HG03159 (cell line): ENCODE data around the gene NMRK2.
"Not testable (repeated sequence)": the region's sequence is repeated elsewhere in the genome, so short reads cannot be mapped to it uniquely, and the experiment has no call there.

ENCODE experiments used
- ATAC-seq: cut with Tn5 transposase; IDR thresholded peaks from one replicate; pipeline ENCODE4 v1.9.1; 2021; ENCODE audit warnings: mild to moderate bottlenecking, moderate library complexity; ENCODE audit not compliant: unreplicated experiment

Gene NMRK2

DNA sequence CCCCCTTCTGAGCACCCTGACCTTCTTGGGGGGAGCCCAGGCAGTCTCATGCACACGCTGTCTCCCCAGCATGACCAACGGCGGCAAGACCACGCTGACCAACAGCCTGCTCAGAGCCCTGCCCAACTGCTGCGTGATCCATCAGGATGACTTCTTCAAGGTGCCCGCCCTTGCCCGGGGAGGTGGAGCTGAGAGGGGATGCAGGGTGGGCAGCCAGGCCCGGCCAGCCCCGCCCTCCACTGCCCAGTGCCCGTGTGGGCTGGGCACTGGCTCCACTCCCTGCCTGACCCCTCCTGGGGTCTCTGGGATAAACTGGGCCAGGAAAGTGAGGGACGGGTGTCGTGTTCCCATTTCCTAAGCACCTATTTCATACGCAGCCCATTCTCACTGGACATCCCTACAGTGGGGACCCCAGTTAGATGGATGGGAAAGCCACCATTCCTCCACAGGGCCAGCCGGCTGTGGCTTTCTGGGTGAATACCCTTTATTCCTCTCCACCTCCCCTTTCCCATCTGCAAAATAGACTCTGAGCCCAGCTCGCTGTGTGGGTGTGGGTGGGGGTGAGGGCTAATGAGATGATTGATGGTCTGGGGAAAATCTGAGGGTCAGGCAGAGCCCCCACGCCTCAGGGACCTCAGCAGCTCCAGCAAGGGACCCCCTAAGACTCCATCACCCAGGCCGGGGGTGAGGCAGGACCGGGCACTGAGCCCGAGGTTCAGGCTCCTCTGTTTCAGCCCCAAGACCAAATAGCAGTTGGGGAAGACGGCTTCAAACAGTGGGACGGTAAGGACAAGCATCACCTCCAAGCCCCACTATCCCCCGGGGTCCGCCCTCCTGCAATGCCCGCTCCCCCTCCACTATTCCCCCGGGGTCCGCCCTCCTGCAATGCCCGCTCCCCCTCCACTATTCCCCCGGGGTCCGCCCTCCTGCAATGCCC lies 3.9 kb downstream of the NMRK2 start:
- ATAC-seq, result no peak

DNA sequence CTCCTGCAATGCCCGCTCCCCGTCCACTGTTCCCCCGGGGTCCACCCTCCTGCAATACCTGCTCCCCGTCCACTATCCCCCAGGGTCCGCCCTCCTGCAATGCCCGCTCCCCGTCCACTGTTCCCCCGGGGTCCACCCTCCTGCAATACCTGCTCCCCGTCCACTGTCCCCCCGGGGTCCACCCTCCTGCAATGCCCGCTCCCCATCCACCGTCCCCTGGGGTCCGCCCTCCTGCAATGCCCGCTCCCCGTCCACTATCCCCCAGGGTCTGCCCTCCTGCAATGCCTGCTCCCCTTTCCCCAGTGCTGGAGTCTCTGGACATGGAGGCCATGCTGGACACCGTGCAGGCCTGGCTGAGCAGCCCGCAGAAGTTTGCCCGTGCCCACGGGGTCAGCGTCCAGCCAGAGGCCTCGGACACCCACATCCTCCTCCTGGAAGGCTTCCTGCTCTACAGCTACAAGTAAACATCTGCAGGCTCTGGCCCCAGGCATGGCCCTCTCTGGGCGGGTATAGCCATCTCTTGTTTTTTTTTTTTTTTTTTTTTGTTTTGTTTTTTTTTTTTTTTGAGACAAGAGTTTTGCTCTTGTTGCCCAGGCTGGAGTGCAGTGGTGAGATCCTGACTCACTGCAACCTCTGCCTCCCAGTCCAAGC lies 5.6 kb downstream of the NMRK2 start:
- ATAC-seq, result not testable (repeated sequence)

DNA sequence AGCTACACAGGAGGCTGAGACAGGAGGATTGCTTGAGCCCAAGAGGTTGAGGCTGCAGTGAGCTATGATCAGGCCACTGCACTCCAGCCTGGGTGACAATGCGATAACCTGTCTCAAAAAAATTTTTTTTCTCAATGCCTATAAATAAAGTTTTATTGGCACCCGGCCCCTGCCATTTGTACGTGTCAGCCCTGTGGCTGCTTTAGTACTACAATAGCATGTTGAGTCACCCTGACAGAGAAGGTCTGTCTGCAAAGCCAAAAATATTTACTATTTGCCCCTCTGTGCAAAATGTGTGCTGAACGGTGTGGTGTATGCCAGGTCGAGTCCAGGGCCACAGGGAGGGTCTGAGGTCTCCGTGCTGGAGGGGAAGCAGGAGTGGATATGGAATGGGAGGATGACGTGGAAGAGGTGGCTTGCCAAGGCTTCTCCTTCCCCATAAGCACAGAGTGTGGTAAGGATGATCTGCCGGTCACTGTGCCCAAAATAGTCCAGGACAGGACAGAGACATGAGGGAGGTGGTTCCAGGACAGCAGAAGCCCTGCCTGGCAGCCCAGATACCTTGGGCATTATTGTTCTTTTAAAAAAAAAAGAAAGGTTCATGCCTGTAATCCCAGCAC lies 10.0 kb downstream of the NMRK2 start:
- no peak for ATAC-seq

DNA sequence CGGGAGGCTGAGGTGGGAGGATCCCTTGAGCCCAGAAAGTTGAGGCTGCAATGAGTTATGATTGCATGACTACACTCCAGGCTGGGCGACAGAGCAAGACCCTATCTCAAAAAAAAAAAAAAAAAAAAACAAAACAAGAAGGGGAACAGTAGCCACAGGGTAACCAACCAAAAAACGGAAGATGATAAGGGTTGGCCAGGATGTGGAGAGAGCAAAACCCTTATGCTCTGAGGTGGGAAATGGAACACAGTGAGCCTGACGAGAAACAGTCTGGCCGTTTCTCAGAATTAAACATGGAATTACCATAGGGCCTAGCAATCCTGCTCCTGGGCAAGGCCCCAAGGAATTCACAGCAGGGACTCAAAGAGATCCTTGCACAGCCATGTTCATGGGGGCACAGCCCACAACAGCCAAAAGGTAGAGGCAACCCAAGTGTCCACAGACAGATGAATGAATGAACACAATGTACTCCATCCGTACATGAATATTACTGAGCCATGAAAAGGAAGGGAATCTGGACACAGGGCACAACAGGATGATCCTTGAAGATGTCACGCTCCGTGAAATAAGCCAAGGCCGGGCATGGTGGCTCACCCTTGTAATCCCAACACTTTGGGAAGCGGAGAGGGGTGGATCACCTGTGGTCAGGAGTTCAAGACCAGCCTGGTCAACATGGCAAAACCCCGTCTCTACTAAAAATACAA lies 11.3 kb downstream of the NMRK2 start:
- no peak for ATAC-seq

DNA sequence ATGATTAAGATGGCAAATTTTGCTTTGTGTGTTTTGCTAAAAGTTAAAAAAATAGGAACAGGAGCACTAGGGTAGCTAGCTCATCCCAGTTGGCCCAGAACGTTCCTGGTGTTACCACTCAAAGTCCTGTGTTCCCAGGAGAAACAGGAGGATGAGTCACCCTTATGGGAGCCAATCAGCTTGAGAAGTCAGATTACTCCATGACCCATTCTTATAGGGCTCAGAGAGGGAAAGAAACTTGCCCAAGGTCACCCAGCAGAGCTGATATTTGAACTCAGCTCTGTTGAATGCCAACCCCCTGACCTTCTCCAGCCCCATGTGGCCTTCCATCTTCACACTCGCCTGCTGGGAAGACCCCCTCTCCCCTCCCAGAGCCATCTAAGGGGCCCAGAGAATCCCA lies 13.0 kb downstream of the NMRK2 start:
- ATAC-seq, result no peak

DNA sequence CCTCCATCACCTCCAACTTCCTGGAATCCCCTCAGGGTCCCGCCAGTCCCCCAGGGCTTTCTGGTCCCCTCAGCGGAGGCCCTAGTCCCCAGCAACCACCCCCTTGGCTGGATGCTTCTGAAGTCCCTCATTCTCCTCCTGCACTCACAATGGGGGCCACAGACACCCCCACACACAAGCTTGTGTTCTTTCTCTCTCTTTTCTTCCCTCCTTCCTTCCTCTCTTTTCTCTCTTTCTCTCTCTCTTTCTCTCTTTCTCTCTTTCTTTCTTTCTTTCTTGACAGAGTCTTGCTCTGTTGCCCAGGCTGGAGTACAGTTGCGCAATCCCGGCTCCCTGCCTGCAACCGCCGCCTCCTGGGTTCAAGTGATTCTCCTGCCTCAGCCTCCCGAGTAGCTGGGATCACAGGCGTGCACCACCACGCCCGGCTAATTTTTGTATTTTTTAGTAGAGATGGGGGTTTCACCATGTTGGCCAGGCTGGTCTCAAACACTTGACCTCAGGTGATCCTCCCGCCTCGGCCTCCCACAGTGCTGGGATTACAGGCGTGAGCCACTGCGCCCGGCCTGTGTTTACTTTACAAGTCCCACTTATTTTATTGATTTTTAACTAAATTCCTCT lies 14.6 kb downstream of the NMRK2 start:
- ATAC-seq, result not testable (repeated sequence)

DNA sequence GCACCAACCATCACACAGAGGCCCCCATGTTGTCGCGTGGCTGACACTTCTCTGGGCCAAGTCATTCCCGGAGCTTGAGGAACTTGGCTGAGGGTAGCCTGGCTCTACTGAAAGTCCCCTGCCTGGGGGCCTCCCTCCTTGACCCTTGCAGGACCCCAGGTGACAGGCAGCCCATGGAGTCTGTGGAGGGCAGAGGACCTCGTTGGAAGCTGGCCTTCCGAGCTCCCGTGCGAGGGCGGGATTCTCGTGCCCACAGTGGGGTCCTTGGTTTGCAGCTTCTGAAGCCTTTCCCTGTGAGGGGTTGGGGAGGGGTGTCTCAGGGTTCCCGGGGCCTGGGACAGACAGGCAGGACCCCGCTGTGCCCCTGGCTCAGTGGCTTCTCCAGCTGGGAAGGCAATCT lies 16.4 kb downstream of the NMRK2 start:
- ATAC-seq, result no peak

DNA sequence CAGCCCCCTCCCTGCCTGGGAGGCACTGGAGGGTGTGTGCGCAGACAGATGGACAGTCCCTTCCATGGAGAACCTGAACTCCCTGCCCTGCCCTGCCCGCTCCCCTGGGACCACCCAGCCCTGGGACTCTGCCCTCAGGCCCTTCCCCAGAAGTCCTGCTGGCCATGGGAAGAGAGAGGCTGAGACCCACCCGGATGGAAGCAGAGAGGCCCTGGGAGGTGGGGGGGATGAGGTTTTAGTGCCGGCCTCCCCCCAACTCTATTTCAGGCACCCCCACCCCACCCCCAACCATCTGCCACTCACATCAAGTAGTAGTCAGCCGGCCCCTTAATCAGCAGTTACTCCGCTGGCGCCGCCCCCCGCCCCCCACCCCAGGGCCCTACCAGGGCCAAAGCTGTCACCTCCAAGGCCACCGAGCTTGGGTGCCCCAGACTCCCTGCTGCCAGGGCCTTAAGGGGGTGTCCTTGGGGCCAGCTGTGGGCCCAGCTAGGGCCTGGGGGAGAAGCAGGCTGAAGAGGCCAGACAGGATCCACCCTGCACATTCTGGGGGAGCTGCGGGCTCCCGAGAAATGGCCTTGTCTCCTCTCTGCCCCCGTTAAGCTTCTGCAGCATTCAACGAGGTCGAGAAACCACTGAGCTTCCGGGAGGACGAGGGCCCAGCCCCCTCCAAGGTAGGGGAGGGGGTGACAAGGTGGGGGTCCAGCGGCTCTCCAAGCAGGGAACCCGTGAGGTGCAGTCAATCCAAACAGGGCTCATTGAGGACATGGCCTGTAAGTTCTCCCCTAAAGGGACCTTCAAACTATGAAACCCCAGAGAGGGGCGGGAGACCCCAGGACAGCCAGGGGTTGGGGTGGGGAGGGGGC lies 17.4 kb downstream of the NMRK2 start:
- ATAC-seq, result no peak

DNA sequence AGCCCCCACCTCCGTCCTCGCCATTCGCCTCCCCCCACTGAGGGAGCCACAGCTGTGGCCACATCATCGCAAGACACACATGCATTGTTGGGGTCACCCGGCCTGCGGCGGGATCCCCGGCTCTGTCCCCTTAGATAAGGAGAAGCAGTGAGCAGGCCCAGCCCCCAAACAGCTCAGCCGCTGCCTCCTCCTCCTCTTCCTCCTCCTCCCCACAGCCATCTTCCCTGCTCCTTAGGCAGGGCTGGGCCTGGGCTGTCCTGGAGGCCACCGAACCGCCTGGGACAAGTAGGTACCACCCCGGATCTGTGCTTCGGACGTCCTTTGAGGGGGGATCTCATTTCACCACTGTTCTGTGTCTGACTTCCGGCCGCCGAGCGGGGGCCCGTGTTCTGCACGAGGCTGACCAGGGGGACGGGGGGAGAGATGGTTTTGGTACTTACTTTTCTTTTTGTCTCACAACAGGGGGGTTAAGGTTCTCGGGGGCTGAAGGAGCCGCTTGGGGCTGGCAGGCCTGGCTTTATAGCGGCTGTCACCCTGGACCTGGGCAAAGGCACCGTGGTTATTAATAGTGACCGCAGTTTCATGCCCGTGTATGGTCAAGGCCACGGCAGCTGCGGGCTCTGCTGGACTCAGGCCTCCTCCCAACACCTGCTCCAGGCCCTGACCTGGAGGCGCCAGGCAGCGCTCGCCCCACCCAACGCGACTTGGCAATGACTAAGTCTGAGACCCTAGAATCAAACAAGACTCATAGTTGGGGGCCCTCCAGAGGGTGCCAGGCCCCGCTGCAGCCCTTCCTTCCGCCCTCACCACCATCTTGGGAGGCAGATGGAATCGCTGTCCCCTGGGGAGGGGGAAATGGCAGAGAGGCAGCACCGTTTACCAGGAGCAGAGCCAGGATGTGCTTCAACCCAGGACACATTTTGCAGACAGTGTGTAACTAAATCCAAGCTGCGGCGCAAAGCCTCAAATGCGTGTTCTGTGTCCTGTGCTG lies 18.3 kb downstream of the NMRK2 start:
- ATAC-seq, result no peak

DNA sequence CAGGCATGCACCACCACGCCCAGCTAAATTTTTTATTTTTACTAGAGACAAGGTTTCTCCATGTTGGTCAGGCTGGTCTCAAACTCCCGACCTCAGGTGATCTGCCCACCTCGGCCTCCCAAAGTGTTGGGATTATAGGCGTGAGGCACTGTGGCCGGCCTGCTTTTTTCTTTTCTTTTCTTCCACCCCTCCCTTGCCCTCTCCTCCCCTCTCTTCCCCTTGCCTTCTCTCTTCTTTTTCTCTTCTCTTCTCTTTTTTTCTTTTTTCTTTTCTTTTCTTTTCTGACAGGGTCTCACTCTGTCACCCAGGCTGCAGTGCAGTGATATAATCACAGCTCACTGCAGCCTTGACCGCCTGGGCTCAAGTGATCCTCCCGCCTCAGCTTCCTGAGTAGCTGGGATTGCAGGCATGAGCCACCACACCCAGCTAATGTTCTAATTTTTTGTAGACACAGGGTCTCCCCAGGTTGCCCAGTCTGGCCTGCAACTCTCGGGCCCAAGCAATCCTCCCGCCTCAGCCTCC lies 19.9 kb downstream of the NMRK2 start:
- not testable (repeated sequence) for ATAC-seq

DNA sequence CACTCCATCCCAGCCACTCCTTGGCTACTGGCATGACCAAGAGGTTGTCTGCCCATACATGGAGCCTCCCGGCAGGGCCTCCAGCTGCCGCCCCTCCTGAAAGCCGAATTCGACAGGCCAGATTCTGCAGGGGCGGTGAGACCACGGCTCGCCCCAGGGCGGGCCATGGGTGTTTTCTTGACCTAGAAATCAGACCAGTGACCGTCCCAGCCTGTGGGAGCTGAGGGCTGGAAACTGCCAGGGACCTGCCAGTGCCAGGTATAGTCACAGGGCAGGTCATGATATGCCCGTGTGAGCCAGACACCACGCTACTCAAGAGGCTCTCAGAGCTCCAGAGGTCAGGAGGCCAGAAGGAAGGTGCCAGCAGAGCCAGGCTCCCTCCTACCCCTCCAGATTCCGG lies 21.2 kb downstream of the NMRK2 start:
- ATAC-seq, result no peak

DNA sequence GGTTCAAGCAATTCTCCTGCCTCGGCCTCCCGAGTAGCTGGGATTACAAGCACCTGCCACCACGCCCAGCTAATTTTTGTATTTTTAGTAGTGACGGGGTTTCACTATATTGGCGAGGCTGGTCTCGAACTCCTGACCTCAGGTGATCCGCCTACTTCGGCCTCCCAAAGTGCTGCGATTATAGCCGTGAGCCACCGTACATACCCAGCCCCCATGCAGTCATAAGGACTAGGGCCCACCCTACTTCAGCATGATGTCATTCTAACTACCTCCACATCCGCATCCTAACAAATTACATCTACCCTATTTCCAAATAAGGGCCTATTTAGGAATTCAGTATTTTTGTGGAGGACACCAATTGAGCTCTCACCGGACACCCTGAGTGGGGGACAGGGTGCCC lies 22.4 kb downstream of the NMRK2 start:
- ATAC-seq, result not testable (repeated sequence)

DNA sequence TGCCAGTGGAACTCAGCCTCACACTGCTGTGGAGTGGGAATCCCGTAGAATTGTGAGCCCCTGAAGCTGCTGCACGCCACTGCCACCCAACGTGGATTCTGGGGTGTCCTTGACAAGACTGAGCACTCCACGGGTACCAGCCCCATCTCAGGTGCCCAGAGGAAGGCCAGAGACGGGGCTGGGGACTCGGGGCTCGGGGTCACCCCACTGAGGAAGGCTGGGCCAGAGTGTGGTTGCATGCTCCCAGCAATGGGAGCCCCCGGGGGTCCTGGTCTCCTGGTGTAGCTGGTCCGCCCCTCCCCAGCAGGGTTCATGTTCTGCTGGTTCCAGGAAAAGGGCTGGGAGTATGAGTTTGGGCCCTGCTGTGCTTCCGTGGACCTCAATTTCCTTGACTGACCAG lies 22.8 kb downstream of the NMRK2 start:
- no peak for ATAC-seq

DNA sequence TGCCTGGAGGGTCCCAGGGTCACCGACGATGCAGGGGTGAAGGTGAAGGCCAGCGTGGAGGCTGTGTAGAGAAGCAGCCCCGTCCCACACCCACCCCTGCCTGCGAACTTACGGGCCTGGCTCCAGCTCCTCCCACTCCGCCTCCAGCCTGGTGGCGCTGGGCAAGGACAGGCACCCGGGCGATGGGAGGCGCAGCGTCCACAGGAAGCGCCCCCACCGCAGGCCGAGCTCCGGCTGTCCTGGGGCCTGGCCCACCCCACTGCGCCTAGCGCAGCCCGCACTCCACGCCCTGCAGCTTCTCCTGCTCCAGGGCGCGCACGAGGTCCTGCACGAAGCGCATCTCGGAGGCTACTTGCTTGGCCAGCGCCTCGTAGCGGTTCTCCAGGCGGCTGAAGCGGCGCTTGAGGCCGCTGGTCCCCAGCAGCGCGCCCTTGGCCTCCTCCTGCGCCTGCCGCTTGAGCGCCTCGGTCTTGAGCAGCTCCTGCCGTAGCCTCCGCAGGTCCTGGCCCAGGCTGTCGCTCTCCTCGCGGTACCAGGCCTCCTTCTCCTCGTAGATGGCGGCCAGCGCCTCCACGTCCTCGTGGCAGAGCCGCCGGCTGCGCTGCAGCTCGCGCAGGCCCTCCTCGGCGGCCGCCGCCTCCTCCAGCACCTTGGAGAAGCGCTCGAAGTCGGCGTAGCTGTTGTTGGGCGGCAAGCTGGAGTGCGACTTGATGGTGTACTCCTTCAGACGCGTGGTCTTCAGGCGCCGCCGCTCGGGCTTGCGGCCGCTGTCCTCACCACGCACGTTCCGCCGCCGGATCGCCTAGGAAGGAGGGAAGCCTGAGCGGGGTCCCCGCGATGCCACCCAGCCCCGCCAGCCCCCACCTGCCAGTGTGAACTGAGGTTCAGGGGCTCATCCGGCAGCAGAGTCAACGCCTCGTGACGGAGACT lies 26.2 kb downstream of the NMRK2 start:
- ATAC-seq, result no peak

DNA sequence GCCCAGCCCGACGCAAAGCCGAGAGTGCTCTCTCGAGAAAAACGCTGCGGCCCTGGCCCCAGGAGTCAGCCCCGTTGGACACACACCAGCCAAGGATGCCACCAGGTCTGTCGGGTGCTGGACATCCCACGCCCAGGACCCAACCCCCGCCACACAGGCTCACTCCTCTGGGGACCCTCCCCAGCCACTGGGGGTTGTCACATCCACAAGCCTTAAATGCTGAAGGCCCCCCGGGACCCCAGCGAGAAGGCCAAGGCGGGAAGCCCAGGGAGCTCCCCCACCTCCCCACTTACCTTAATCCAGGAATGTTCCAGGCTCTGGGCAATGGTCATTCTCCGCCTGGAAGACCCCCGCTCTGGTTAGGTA lies 26.9 kb downstream of the NMRK2 start:
- ATAC-seq, result no peak

DNA sequence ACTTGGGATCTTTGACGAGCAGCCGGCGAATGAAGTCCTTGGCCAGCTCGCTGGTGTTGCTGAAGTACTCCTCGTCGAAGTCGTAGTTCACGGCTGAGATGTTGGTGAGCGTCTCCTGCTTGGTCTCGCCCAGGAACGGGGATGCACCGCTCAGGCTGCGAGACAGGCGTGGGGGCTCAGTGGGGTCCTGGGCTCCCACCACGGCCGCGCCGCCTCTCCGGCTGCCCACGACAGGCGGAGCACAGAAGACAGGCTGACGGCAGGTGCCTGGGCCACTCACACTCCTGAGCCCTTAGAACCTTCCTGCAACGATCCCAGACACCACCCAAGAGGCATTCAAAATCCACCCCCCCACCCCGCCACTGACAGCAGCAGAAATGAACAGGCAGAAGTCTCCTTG lies 28.1 kb downstream of the NMRK2 start:
- ATAC-seq, result no peak

DNA sequence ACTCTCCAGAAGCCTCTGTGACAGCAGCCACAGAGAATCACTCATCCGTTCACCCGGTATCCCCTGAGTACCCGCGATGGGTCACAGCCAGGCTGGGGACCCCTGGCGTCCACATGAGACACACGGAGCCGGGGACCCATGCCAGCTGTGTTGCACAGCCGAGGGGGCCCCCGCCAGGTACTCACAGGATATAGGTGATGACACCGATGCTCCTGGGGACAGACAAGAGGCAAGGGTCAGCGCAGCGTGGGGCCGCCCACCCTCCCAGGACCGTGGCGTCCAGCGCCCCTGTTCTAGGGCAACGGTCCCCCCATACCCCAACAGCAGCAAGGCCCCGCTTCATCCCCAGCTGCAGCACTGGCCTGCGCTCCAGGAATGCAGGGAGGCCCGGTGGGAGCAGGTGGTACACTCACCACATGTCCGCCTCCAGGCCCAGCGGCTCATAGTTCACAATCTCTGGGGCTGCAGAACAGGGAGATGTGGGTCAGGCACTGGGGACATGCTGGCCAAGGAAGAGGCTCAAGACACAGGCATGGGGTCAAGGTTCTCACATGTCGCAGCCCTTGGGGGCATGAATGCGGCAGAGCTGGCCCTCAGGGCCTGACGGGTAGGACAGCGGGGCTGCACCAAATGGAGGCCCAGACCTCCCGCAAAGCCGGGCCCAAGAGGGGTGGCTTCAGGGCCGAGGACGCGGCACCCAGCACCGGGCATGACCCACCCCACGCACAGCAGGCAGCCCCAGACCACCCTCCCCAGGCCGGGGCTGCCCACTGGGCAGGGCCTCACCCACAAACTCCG lies 30.8 kb downstream of the NMRK2 start:
- no peak for ATAC-seq
